ENCODE results near the gene H2BK1. TPM values are rescaled to one million over a fixed set of nuclear protein-coding genes. Genes with fewer than 3 reads are reported as not detected.

The H2BK1 gene
- total RNA-seq, 2 experiments from 2014 or later = not detected

DNA sequence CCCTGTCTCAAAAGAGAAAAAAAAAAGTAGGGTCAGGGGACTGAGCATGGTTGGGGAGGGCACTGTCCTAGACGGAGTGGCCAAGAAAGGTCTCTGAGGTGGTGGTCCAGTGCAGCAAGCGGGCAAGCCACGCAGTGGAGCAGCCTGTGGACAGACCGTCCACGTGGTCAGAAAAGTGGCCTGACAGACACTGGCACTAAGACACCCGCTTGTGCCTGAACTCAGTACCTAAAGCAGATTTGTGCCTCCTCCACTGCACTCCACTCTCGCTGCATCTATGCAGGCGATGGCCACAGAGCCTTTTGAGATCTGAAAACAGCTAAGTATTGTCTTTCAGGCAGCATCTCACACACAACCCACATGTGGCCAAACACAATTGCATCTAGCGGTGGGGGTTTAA is 32.1 kb downstream of the H2BK1 start:
- no peak overlapping the region for H3K4me3 Mint-ChIP-seq
- no peaks in the 10 kb centered on the region for H3K4me1 Mint-ChIP-seq (ENCODE audit: low read depth)
- DNase-seq (no peak), ATAC-seq (no peak)
- intact Hi-C loops (cut with micrococcal nuclease) = no loop called here
- TF ChIP-seq, protein P1, sequence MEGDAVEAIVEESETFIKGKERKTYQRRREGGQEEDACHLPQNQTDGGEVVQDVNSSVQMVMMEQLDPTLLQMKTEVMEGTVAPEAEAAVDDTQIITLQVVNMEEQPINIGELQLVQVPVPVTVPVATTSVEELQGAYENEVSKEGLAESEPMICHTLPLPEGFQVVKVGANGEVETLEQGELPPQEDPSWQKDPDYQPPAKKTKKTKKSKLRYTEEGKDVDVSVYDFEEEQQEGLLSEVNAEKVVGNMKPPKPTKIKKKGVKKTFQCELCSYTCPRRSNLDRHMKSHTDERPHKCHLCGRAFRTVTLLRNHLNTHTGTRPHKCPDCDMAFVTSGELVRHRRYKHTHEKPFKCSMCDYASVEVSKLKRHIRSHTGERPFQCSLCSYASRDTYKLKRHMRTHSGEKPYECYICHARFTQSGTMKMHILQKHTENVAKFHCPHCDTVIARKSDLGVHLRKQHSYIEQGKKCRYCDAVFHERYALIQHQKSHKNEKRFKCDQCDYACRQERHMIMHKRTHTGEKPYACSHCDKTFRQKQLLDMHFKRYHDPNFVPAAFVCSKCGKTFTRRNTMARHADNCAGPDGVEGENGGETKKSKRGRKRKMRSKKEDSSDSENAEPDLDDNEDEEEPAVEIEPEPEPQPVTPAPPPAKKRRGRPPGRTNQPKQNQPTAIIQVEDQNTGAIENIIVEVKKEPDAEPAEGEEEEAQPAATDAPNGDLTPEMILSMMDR (IDR thresholded peaks at IDR 0.05) = no peak
- no peak overlapping the region for H3K27ac Mint-ChIP-seq
- no peaks in the 10 kb centered on the region for H3K9me3 Mint-ChIP-seq
- CTCF ChIA-PET = interaction anchor here (0.7 to 1.5 kb wide), 2 partner anchors 10 to 54 kb away, joined by 4 to 5 read pairs; partner anchors contain the start of gene GBX1
- peaks cover 17% of the 10 kb centered on the region for H3K27me3 Mint-ChIP-seq
- POLR2A ChIA-PET = interaction anchor here (0.7 to 1.7 kb wide), 2 partner anchors 9 to 13 kb away, joined by 3 read pairs; partner anchors contain the start of gene ASB10
- no peaks in the 10 kb centered on the region for H3K36me3 Mint-ChIP-seq (ENCODE audit: low read depth)

DNA sequence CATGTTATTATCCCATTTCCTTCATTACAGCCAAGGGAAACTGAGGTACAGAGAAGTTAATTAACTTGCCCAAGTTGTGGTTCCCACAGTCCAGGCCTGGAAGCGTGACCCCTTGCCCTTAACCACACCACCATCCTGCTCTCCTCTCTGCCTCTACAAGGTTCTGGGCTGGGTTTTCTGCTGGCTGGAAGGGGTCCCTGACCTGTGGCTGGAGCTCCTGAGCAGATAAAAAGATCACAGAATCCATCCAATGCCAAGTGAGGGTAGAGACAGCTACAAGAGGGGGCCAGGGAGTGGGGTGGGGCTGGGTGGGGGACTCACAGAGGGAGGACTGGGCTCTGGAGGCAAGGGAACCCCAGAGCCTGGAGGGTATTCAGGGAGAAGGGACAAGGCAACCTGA is 33.0 kb downstream of the H2BK1 start:
- no peak for ATAC-seq
- POLR2A ChIA-PET = interaction anchor here (1.7 kb wide), 1 partner anchor 12 kb away, joined by 3 read pairs; no protein-coding TSS in a partner anchor
- intact Hi-C loops (cut with micrococcal nuclease) = no loop called here

DNA sequence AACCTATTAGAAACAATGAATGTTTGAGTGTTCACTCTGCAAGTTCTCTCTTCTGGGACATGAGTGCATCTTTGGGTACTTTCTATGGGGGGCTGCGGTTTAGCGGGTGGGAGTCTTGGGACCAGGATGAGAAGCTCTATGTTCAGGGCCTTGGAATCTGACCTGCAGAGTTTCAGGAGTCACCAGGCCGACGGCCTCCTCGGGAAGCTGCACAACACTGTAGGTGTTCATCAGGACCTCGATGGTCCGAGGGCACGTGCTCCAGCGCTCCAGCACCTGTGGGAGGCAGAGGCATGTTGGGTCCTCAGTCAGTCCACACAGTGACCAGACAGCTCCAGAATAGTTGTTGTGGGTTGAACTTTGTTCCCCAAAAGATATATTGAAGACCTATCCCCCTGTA is 33.9 kb downstream of the H2BK1 start:
- no peak overlapping the region for H3K27ac Mint-ChIP-seq
- CTCF ChIA-PET = interaction anchor here (1.1 kb wide), 1 partner anchor 53 kb away, joined by 3 read pairs; no protein-coding TSS in a partner anchor
- peaks cover 29% of the 10 kb centered on the region for H3K27me3 Mint-ChIP-seq
- intact Hi-C loops (cut with micrococcal nuclease) = no loop called here
- no peaks in the 10 kb centered on the region for H3K9me3 Mint-ChIP-seq
- ATAC-seq = no peak
- TF ChIP-seq, protein P1 (IDR thresholded peaks at IDR 0.05) = no peak
- H3K36me3 Mint-ChIP-seq (ENCODE audit: low read depth) = no peaks in the 10 kb centered on the region
- POLR2A ChIA-PET = interaction anchor here (1.7 kb wide), 1 partner anchor 11 kb away, joined by 3 read pairs; no protein-coding TSS in a partner anchor
- no peaks in the 10 kb centered on the region for H3K4me1 Mint-ChIP-seq (ENCODE audit: low read depth)
- DNase-seq = no peak
- H3K4me3 Mint-ChIP-seq = no peak overlapping the region

More for the DNA sequence above, 33.0 kb downstream of the H2BK1 start:
- Mint-ChIP-seq H3K4me3 (no peak overlapping the region), H3K27me3 (peaks cover 25% of the 10 kb centered on the region), H3K9me3 (no peaks in the 10 kb centered on the region), H3K27ac (no peak overlapping the region), H3K36me3 (ENCODE audit: low read depth) (no peaks in the 10 kb centered on the region), H3K4me1 (ENCODE audit: low read depth) (no peaks in the 10 kb centered on the region)
- CTCF ChIA-PET = interaction anchor here (1.1 kb wide), 2 partner anchors 54 to 109 kb away, joined by 3 to 4 read pairs; no protein-coding TSS in a partner anchor
- TF ChIP-seq, protein P1 (IDR thresholded peaks at IDR 0.05) = no peak
- DNase-seq = no peak

DNA sequence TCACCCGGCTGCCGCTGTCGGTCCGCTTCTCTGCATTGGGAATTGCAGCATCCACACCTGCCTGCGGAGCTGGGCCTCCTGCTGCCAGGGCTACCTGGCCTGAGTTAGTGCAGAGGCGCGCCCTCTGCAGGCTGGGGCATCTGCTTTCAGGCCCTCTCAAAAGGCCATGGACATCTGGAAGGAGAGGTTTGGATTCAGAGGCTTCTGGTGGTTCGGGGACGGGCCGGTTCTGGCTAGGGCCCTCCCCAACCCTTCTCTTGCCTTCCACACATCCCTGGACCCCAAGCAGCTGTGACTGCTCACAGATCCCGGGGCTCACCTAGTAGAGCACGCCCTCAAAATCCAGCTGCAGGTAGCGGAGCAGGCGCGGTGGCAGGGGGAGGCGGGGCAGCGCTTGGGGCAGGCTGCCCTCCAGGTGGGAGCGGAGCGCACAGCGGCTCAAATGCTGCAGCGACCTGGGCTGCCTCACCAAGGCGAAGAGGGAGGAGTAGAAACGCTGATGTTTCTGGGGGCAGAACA is 34.4 kb downstream of the H2BK1 start:
- no peak for DNase-seq
- TF ChIP-seq, protein P1 (IDR thresholded peaks at IDR 0.05) = no peak
- intact Hi-C loops (cut with micrococcal nuclease) = no loop called here
- no peaks in the 10 kb centered on the region for H3K4me1 Mint-ChIP-seq (ENCODE audit: low read depth)
- H3K9me3 Mint-ChIP-seq = no peaks in the 10 kb centered on the region
- no peak overlapping the region for H3K27ac Mint-ChIP-seq
- POLR2A ChIA-PET = no interaction called here
- no peaks in the 10 kb centered on the region for H3K36me3 Mint-ChIP-seq (ENCODE audit: low read depth)
- CTCF ChIA-PET = no interaction called here
- no peak overlapping the region for H3K4me3 Mint-ChIP-seq
- H3K27me3 Mint-ChIP-seq = peaks cover 33% of the 10 kb centered on the region
- ATAC-seq = no peak

DNA sequence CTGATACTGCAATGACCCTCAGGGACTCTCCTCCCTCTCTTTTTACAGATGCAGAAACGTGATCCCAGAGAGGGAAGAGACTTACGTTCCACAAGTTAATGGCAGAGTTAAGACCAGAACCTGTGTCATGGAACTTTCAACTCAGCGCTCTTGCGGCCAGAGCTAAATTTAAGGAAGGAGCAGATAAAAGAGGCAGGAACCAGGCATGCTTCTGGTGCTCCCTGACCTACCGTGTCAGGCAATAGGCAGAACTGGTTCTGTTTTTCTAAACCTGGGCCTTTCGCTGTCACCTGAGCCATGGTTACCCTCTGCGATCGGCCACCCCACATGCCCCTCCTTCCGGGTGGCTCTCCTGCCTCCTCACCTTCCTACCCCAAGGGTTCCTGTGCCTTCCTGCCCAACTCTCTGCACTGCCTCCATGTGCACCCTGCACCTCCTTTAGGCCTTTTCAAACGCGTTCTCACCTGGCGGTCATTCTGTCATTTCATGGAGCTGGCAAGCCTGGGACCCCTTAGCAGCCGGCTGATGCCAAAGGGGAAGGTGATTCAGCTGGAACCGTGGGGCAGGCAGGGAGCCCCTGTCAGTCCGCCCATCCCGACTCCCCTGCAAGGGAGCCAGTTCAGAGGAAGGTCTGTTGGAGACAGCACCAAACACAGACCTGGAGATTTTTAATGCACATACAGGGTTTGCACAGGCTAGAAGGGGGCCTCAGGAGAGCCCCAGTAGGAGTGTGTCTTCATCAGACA is 35.1 kb downstream of the H2BK1 start:
- no peak for ATAC-seq
- ChIA-PET POLR2A (no interaction called here), CTCF (interaction anchor here (1.3 kb wide), 1 partner anchor 52 kb away, joined by 4 read pairs; no protein-coding TSS in a partner anchor)
- H3K36me3 Mint-ChIP-seq (ENCODE audit: low read depth) = no peaks in the 10 kb centered on the region
- no peaks in the 10 kb centered on the region for H3K4me1 Mint-ChIP-seq (ENCODE audit: low read depth)
- intact Hi-C loops (cut with micrococcal nuclease) = no loop called here
- no peak for DNase-seq
- H3K27me3 Mint-ChIP-seq = peaks cover 33% of the 10 kb centered on the region
- H3K9me3 Mint-ChIP-seq = no peaks in the 10 kb centered on the region
- TF ChIP-seq, protein P1 (IDR thresholded peaks at IDR 0.05) = no peak
- no peak overlapping the region for H3K4me3 Mint-ChIP-seq
- H3K27ac Mint-ChIP-seq = no peak overlapping the region
